ENCODE results near the gene SRGAP3. TPM values are rescaled to one million over a fixed set of nuclear protein-coding genes. Genes with fewer than 3 reads are reported as not detected.

Gene SRGAP3
- total RNA-seq, 2 experiments from 2014 or later: 2.2 to 3.5 TPM

- ChIA-PET CTCF (interaction anchor here (1.0 kb wide), 1 partner anchor 10 kb away, joined by 3 read pairs; no protein-coding TSS in a partner anchor), POLR2A (interaction anchor here (0.6 kb wide), 1 partner anchor 738 kb away, joined by 4 read pairs; no protein-coding TSS in a partner anchor)
- Mint-ChIP-seq H3K9me3 (peaks cover 6% of the 10 kb centered on the region), H3K36me3 (no peaks in the 10 kb centered on the region), H3K27ac (no peak overlapping the region), H3K4me3 (no peak overlapping the region), H3K4me1 (ENCODE audit: low read depth) (peaks cover 3% of the 10 kb centered on the region), H3K27me3 (peaks cover 1% of the 10 kb centered on the region)
- no peak for DNase-seq
- intact Hi-C loops (cut with micrococcal nuclease): no loop called here
Measured at GRCh38 chr3:8983026-8983425, 266.4 kb downstream of the SRGAP3 start.

GRCh38 chr3:8982509-8982908, 266.9 kb downstream of the SRGAP3 start:
- Mint-ChIP-seq H3K36me3 (no peaks in the 10 kb centered on the region), H3K27ac (no peak overlapping the region), H3K9me3 (peaks cover 6% of the 10 kb centered on the region), H3K4me1 (ENCODE audit: low read depth) (no peaks in the 10 kb centered on the region), H3K27me3 (peaks cover 1% of the 10 kb centered on the region), H3K4me3 (no peak overlapping the region)
- CTCF ChIA-PET: interaction anchor here (1.0 kb wide), 1 partner anchor 11 kb away, joined by 3 read pairs; no protein-coding TSS in a partner anchor
- intact Hi-C loops (cut with micrococcal nuclease): no loop called here
- DNase-seq: no peak
- POLR2A ChIA-PET: interaction anchor here (0.6 kb wide), 1 partner anchor 739 kb away, joined by 4 read pairs; no protein-coding TSS in a partner anchor

GRCh38 chr3:8981700-8982099, 267.7 kb downstream of the SRGAP3 start:
- peaks cover 6% of the 10 kb centered on the region for H3K9me3 Mint-ChIP-seq
- no peak overlapping the region for H3K27ac Mint-ChIP-seq
- H3K27me3 Mint-ChIP-seq: peaks cover 1% of the 10 kb centered on the region
- no peak overlapping the region for H3K4me3 Mint-ChIP-seq
- H3K36me3 Mint-ChIP-seq: no peaks in the 10 kb centered on the region
- no peaks in the 10 kb centered on the region for H3K4me1 Mint-ChIP-seq (ENCODE audit: low read depth)
- DNase-seq: no peak
- ChIA-PET CTCF (interaction anchor here (1.9 kb wide), 1 partner anchor 321 kb away, joined by 6 read pairs; no protein-coding TSS in a partner anchor), POLR2A (no interaction called here)
- intact Hi-C loops (cut with micrococcal nuclease): no loop called here

- H3K36me3 Mint-ChIP-seq: no peaks in the 10 kb centered on the region
- intact Hi-C loops (cut with micrococcal nuclease): no loop called here
- peaks cover 6% of the 10 kb centered on the region for H3K9me3 Mint-ChIP-seq
- ChIA-PET CTCF (interaction anchor here (1.9 kb wide), 1 partner anchor 321 kb away, joined by 6 read pairs; no protein-coding TSS in a partner anchor), POLR2A (no interaction called here)
- H3K4me1 Mint-ChIP-seq (ENCODE audit: low read depth): no peaks in the 10 kb centered on the region
- peaks cover 1% of the 10 kb centered on the region for H3K27me3 Mint-ChIP-seq
- no peak overlapping the region for H3K4me3 Mint-ChIP-seq
- no peak overlapping the region for H3K27ac Mint-ChIP-seq
- no peak for DNase-seq
Measured at GRCh38 chr3:8981296-8981695, 268.1 kb downstream of the SRGAP3 start.

- POLR2A ChIA-PET: no interaction called here
Measured at GRCh38 chr3:8980756-8981257, 268.6 kb downstream of the SRGAP3 start.

GRCh38 chr3:8979262-8979661, 270.2 kb downstream of the SRGAP3 start:
- Mint-ChIP-seq H3K4me1 (ENCODE audit: low read depth) (no peaks in the 10 kb centered on the region), H3K9me3 (peaks cover 6% of the 10 kb centered on the region), H3K4me3 (no peak overlapping the region), H3K27me3 (peaks cover 1% of the 10 kb centered on the region), H3K27ac (no peak overlapping the region), H3K36me3 (no peaks in the 10 kb centered on the region)
- intact Hi-C loops (cut with micrococcal nuclease): no loop called here
- DNase-seq: no peak
- CTCF ChIA-PET: interaction anchor here (1.7 kb wide), 2 partner anchors 8 kb away, joined by 5 to 6 read pairs; no protein-coding TSS in a partner anchor
- POLR2A ChIA-PET: no interaction called here

More at GRCh38 chr3:8980756-8981257, 268.6 kb downstream of the SRGAP3 start:
- intact Hi-C loops (cut with micrococcal nuclease): no loop called here
- CTCF ChIA-PET: interaction anchor here (0.7 to 1.9 kb wide), 3 partner anchors 9 to 322 kb away, joined by 3 to 6 read pairs (median 5); no protein-coding TSS in a partner anchor
- H3K36me3 Mint-ChIP-seq: no peaks in the 10 kb centered on the region
- H3K27ac Mint-ChIP-seq: no peak overlapping the region
- peaks cover 6% of the 10 kb centered on the region for H3K9me3 Mint-ChIP-seq
- H3K4me1 Mint-ChIP-seq (ENCODE audit: low read depth): no peaks in the 10 kb centered on the region
- H3K27me3 Mint-ChIP-seq: peaks cover 1% of the 10 kb centered on the region
- DNase-seq: no peak
- H3K4me3 Mint-ChIP-seq: no peak overlapping the region

- H3K4me1 Mint-ChIP-seq (ENCODE audit: low read depth): no peaks in the 10 kb centered on the region
- ChIA-PET POLR2A (no interaction called here), CTCF (interaction anchor here (0.9 to 1.7 kb wide), 2 partner anchors 9 to 324 kb away, joined by 3 to 6 read pairs; no protein-coding TSS in a partner anchor)
- intact Hi-C loops (cut with micrococcal nuclease): no loop called here
- no peak overlapping the region for H3K4me3 Mint-ChIP-seq
- no peaks in the 10 kb centered on the region for H3K36me3 Mint-ChIP-seq
- peaks cover 6% of the 10 kb centered on the region for H3K9me3 Mint-ChIP-seq
- peaks cover 1% of the 10 kb centered on the region for H3K27me3 Mint-ChIP-seq
- DNase-seq: no peak
- no peak overlapping the region for H3K27ac Mint-ChIP-seq
Measured at GRCh38 chr3:8978551-8978950, 270.9 kb downstream of the SRGAP3 start.

- H3K4me1 Mint-ChIP-seq (ENCODE audit: low read depth): no peaks in the 10 kb centered on the region
- peaks cover 6% of the 10 kb centered on the region for H3K9me3 Mint-ChIP-seq
- ChIA-PET POLR2A (interaction anchor here (0.7 kb wide), 1 partner anchor 10 kb away, joined by 3 read pairs; no protein-coding TSS in a partner anchor), CTCF (interaction anchor here (1.3 to 10.4 kb wide), 3 partner anchors 11 to 325 kb away, joined by 3 to 176 read pairs (median 11); no protein-coding TSS in a partner anchor)
- intact Hi-C loops (cut with micrococcal nuclease): no loop called here
- peaks cover 3% of the 10 kb centered on the region for H3K27me3 Mint-ChIP-seq
- no peak overlapping the region for H3K4me3 Mint-ChIP-seq
- no peaks in the 10 kb centered on the region for H3K36me3 Mint-ChIP-seq
- no peak for DNase-seq
- no peak overlapping the region for H3K27ac Mint-ChIP-seq
Measured at GRCh38 chr3:8976540-8977182, 272.8 kb downstream of the SRGAP3 start.

- Mint-ChIP-seq H3K4me3 (no peak overlapping the region), H3K27me3 (peaks cover 3% of the 10 kb centered on the region), H3K4me1 (ENCODE audit: low read depth) (peaks cover 3% of the 10 kb centered on the region), H3K9me3 (peaks cover 6% of the 10 kb centered on the region), H3K27ac (no peak overlapping the region), H3K36me3 (no peaks in the 10 kb centered on the region)
- DNase-seq: no peak
- CTCF ChIA-PET: interaction anchor here (1.7 to 10.4 kb wide), 3 partner anchors 12 to 327 kb away, joined by 6 to 176 read pairs (median 11); no protein-coding TSS in a partner anchor
- POLR2A ChIA-PET: no interaction called here
- intact Hi-C loops (cut with micrococcal nuclease): no loop called here
Measured at GRCh38 chr3:8975081-8976020, 274.1 kb downstream of the SRGAP3 start.

- Mint-ChIP-seq H3K27me3 (peaks cover 2% of the 10 kb centered on the region), H3K27ac (no peak overlapping the region), H3K4me3 (no peak overlapping the region), H3K4me1 (ENCODE audit: low read depth) (peaks cover 3% of the 10 kb centered on the region), H3K36me3 (no peaks in the 10 kb centered on the region), H3K9me3 (peaks cover 3% of the 10 kb centered on the region)
- intact Hi-C loops (cut with micrococcal nuclease): no loop called here
- ChIA-PET POLR2A (no interaction called here), CTCF (interaction anchor here (1.7 to 10.4 kb wide), 2 partner anchors 13 to 328 kb away, joined by 6 to 176 read pairs; no protein-coding TSS in a partner anchor)
- DNase-seq: no peak
Measured at GRCh38 chr3:8974458-8974857, 275.0 kb downstream of the SRGAP3 start.

- POLR2A ChIA-PET: no interaction called here
- peaks cover 3% of the 10 kb centered on the region for H3K4me1 Mint-ChIP-seq (ENCODE audit: low read depth)
Measured at GRCh38 chr3:8972639-8973038, 276.8 kb downstream of the SRGAP3 start.

More at GRCh38 chr3:8972639-8973038, 276.8 kb downstream of the SRGAP3 start:
- peaks cover 2% of the 10 kb centered on the region for H3K27me3 Mint-ChIP-seq
- peak; percentile 13 for DNase-seq
- intact Hi-C loops (cut with micrococcal nuclease): no loop called here
- no peaks in the 10 kb centered on the region for H3K36me3 Mint-ChIP-seq
- no peak overlapping the region for H3K27ac Mint-ChIP-seq
- CTCF ChIA-PET: interaction anchor here (1.3 to 10.4 kb wide), 7 partner anchors 13 to 390 kb away, joined by 5 to 176 read pairs (median 5); partner anchors contain the start of genes SRGAP3 and THUMPD3
- no peaks in the 10 kb centered on the region for H3K9me3 Mint-ChIP-seq
- no peak overlapping the region for H3K4me3 Mint-ChIP-seq
